ENCODE results near the gene TBC1D9B.

- TF ChIP-seq CTCF (CRISPR knock-in tag; IDR thresholded peaks at IDR 0.05) = no peak
- no peak for TF ChIP-seq NR2F6 (IDR thresholded peaks at IDR 0.05)
- TF ChIP-seq NR2F6 (CRISPR knock-in tag; IDR thresholded peaks at IDR 0.05) = no peak
- no peak for TF ChIP-seq ZMAT3 (CRISPR knock-in tag; conservative IDR thresholded peaks at IDR 0.05)
- TF ChIP-seq ZNF30 (CRISPR knock-in tag; IDR thresholded peaks at IDR 0.05) = no peak
- no peak for TF ChIP-seq CEBPG (CRISPR knock-in tag; IDR thresholded peaks at IDR 0.05)
- no peak for TF ChIP-seq ZNF790 (CRISPR knock-in tag; IDR thresholded peaks at IDR 0.05; ENCODE audit: borderline replicate concordance)
- TF ChIP-seq, protein P1, sequence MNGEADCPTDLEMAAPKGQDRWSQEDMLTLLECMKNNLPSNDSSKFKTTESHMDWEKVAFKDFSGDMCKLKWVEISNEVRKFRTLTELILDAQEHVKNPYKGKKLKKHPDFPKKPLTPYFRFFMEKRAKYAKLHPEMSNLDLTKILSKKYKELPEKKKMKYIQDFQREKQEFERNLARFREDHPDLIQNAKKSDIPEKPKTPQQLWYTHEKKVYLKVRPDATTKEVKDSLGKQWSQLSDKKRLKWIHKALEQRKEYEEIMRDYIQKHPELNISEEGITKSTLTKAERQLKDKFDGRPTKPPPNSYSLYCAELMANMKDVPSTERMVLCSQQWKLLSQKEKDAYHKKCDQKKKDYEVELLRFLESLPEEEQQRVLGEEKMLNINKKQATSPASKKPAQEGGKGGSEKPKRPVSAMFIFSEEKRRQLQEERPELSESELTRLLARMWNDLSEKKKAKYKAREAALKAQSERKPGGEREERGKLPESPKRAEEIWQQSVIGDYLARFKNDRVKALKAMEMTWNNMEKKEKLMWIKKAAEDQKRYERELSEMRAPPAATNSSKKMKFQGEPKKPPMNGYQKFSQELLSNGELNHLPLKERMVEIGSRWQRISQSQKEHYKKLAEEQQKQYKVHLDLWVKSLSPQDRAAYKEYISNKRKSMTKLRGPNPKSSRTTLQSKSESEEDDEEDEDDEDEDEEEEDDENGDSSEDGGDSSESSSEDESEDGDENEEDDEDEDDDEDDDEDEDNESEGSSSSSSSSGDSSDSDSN (CRISPR knock-in tag; IDR thresholded peaks at IDR 0.05) = no peak
- TF ChIP-seq RAD21 (CRISPR knock-in tag; IDR thresholded peaks at IDR 0.05) = no peak
- no peak for TF ChIP-seq ZNF747 (CRISPR knock-in tag; IDR thresholded peaks at IDR 0.05; ENCODE audit: borderline replicate concordance)
- no peak for TF ChIP-seq EZH2 (conservative IDR thresholded peaks at IDR 0.05; ENCODE audit: low read depth, low read length)
- no peak for TF ChIP-seq ZNF546 (CRISPR knock-in tag; conservative IDR thresholded peaks at IDR 0.05)
Measured at GRCh38 chr5:179880066-179880650, 27.5 kb downstream of the TBC1D9B start.

Data from HepG2 (cell line).